LNCAP (cell line): ENCODE measurements around the gene LRRC8E.

Source experiments
- CTCF ChIP-seq: fragments of 450-650 bp; IDR thresholded peaks from 2 replicates; pipeline ENCODE4 v1.5.1; 2017; ENCODE audit warnings: mild to moderate bottlenecking

The LRRC8E gene

GRCh38 chr19:7844951-7845350, 43.4 kb upstream of the LRRC8E start:
- TF ChIP-seq CTCF = no peak

- no peak for TF ChIP-seq CTCF
Measured at GRCh38 chr19:7845390-7846154, 42.7 kb upstream of the LRRC8E start.

- TF ChIP-seq CTCF = no peak
Measured at GRCh38 chr19:7846155-7846646, 42.1 kb upstream of the LRRC8E start.

- TF ChIP-seq CTCF = no peak
Measured at GRCh38 chr19:7847664-7848063, 40.6 kb upstream of the LRRC8E start.

GRCh38 chr19:7848779-7849457, 39.4 kb upstream of the LRRC8E start:
- no peak for TF ChIP-seq CTCF

GRCh38 chr19:7849631-7849999, 38.7 kb upstream of the LRRC8E start:
- TF ChIP-seq CTCF = no peak

GRCh38 chr19:7850000-7850813, 38.1 kb upstream of the LRRC8E start:
- TF ChIP-seq CTCF = no peak
